Neural cell (in vitro differentiated cells): ENCODE measurements around the gene DCUN1D2.

Experiments used
- CTCF ChIP-seq: fragments of 450-650 bp; IDR thresholded peaks from 2 replicates; pipeline ENCODE4 v1.5.1; 2014; ENCODE audit warnings: antibody characterized with exemption, mild to moderate bottlenecking, moderate library complexity; ENCODE audit not compliant: poor library complexity, severe bottlenecking
- EZH2 ChIP-seq: fragments of 200-600, 300-800 bp; shearing (Covaris generic), sonication (generic); IDR thresholded peaks from 2 replicates; pipeline ENCODE4 v1.6.1; 2014; ENCODE audit warnings: antibody characterized with exemption, low read length, borderline replicate concordance, mild to moderate bottlenecking; ENCODE audit not compliant: insufficient read depth, poor library complexity, severe bottlenecking

- TF ChIP-seq CTCF (no peak), EZH2 (no peak)
These were observed 20.9 kb downstream of the DCUN1D2 start for GRCh38 chr13:113469582-113469981.
